Measurements from ENCODE around the gene KANSL2. TPM values are rescaled to one million over a fixed set of nuclear protein-coding genes. Genes with fewer than 3 reads are reported as not detected.
"Not testable (repeated sequence)": the region's sequence is repeated elsewhere in the genome, so short reads cannot be mapped to it uniquely, and the experiment has no call there.

The KANSL2 gene
- total RNA-seq, 1 experiment from 2014 or later = 56.6 TPM

- no CpG with 5 or more reads among the region's 2 CpGs for WGBS (ENCODE audit: extremely low coverage, insufficient read length, low lambda C conversion rate)
- H3K27me3 Mint-ChIP-seq (ENCODE audit: low read depth); H3K14ac ChIP-seq (ENCODE audit: insufficient read depth, low read length): not testable (repeated sequence)
Observed at GRCh38 chr12:48720171-48720570, 38.1 kb upstream of the KANSL2 start.

GRCh38 chr12:48719002-48719401, 37.0 kb upstream of the KANSL2 start:
- H2BK15ac ChIP-seq (ENCODE audit: low read depth, low read length); H3K27ac ChIP-seq (ENCODE audit: insufficient read length, low read depth, low read length); H4K91ac ChIP-seq (ENCODE audit: insufficient read length, low read depth, low read length); H3K23me2 ChIP-seq (ENCODE audit: insufficient read length, low read depth, low read length, poor library complexity, severe bottlenecking); H4K5ac ChIP-seq (ENCODE audit: insufficient read length, low read depth, low read length); H3K4me1 ChIP-seq (ENCODE audit: insufficient read depth, low read length); H3T11ph ChIP-seq (ENCODE audit: low read length); H3K14ac ChIP-seq (ENCODE audit: insufficient read depth, low read length); H3K56ac ChIP-seq (ENCODE audit: insufficient read length, low read depth, low read length); DNase-seq; H2BK20ac ChIP-seq (ENCODE audit: low read depth, low read length, poor library complexity, severe bottlenecking); H3K27me3 Mint-ChIP-seq (ENCODE audit: low read depth); H2AK5ac ChIP-seq (ENCODE audit: insufficient read length, low read length); H3K4ac ChIP-seq (ENCODE audit: low read depth, low read length); H3K79me1 ChIP-seq (ENCODE audit: insufficient read depth, low read depth, low read length, poor library complexity, severe bottlenecking); H4K20me1 ChIP-seq (ENCODE audit: control insufficient read depth, insufficient read depth, insufficient read length); H4K8ac ChIP-seq (replicated peaks; ENCODE audit: insufficient read length, low read depth, low read length); H2BK12ac ChIP-seq (ENCODE audit: insufficient read length, low read depth, low read length); H2BK5ac ChIP-seq (ENCODE audit: insufficient read length, low read length); H3K9me3 ChIP-seq (ENCODE audit: control insufficient read depth, low read depth, low read length); H2AFZ ChIP-seq (ENCODE audit: low read length); H3K23ac ChIP-seq (ENCODE audit: insufficient read length, low read depth, low read length); H3K27me3 ChIP-seq (ENCODE audit: insufficient read depth, low read length); H3K4me2 ChIP-seq (ENCODE audit: insufficient read depth, insufficient read length, low read length); H3K27ac Mint-ChIP-seq; H3K18ac ChIP-seq (ENCODE audit: insufficient read length, low read depth, low read length); H3K9ac ChIP-seq (ENCODE audit: extremely low read depth, insufficient read length, low read length); H2BK120ac ChIP-seq (ENCODE audit: low read depth, low read length, poor library complexity, severe bottlenecking); H3K4me3 Mint-ChIP-seq: not testable (repeated sequence)
- WGBS (ENCODE audit: extremely low coverage, insufficient read length, low lambda C conversion rate) = no CpG with 5 or more reads among the region's 4 CpGs
- H3K79me2 ChIP-seq (ENCODE audit: insufficient read depth, low read length) = peaks cover 12% of the 10 kb centered on the region; the same call in 1 of the 2 replicates
- Mint-ChIP-seq H3K36me3 (ENCODE audit: insufficient read depth in 1 of 3, low read depth in 3 of 3) (peaks cover 22 to 29% (median 28%) of the 10 kb centered on the region in 3 experiments), H3K4me1 (peaks cover 9 to 11% of the 10 kb centered on the region in 2 experiments), H3K9me3 (peaks cover 25% of the 10 kb centered on the region in 2 experiments)

More at GRCh38 chr12:48720171-48720570, 38.1 kb upstream of the KANSL2 start:
- not testable (repeated sequence) for H3K4me2 ChIP-seq (ENCODE audit: insufficient read depth, insufficient read length, low read length); H3K4me1 Mint-ChIP-seq; H3K4me3 Mint-ChIP-seq; H3K9ac ChIP-seq (ENCODE audit: extremely low read depth, insufficient read length, low read length); H2BK5ac ChIP-seq (ENCODE audit: insufficient read length, low read length); H2AFZ ChIP-seq (ENCODE audit: low read length); H3K9me3 ChIP-seq (ENCODE audit: control insufficient read depth, low read depth, low read length); H4K5ac ChIP-seq (ENCODE audit: insufficient read length, low read depth, low read length); H4K8ac ChIP-seq (replicated peaks; ENCODE audit: insufficient read length, low read depth, low read length); H2AK5ac ChIP-seq (ENCODE audit: insufficient read length, low read length); H3K4ac ChIP-seq (ENCODE audit: low read depth, low read length); H3K27ac ChIP-seq (ENCODE audit: insufficient read length, low read depth, low read length); H3K27me3 ChIP-seq (ENCODE audit: insufficient read depth, low read length); H4K91ac ChIP-seq (ENCODE audit: insufficient read length, low read depth, low read length); DNase-seq; H2BK15ac ChIP-seq (ENCODE audit: low read depth, low read length); H3T11ph ChIP-seq (ENCODE audit: low read length); H3K23ac ChIP-seq (ENCODE audit: insufficient read length, low read depth, low read length); H4K20me1 ChIP-seq (ENCODE audit: control insufficient read depth, insufficient read depth, insufficient read length); H3K79me1 ChIP-seq (ENCODE audit: insufficient read depth, low read depth, low read length, poor library complexity, severe bottlenecking); H2BK20ac ChIP-seq (ENCODE audit: low read depth, low read length, poor library complexity, severe bottlenecking); H2BK12ac ChIP-seq (ENCODE audit: insufficient read length, low read depth, low read length); H3K23me2 ChIP-seq (ENCODE audit: insufficient read length, low read depth, low read length, poor library complexity, severe bottlenecking); H3K56ac ChIP-seq (ENCODE audit: insufficient read length, low read depth, low read length); H3K4me1 ChIP-seq (ENCODE audit: insufficient read depth, low read length); H2BK120ac ChIP-seq (ENCODE audit: low read depth, low read length, poor library complexity, severe bottlenecking); H3K27ac Mint-ChIP-seq; H3K79me2 ChIP-seq (ENCODE audit: insufficient read depth, low read length); H3K18ac ChIP-seq (ENCODE audit: insufficient read length, low read depth, low read length)
- Mint-ChIP-seq H3K36me3 (ENCODE audit: insufficient read depth in 1 of 3, low read depth in 3 of 3) (peaks cover 15 to 18% (median 16%) of the 10 kb centered on the region in 3 experiments), H3K9me3 (peaks cover 25% of the 10 kb centered on the region in 2 experiments)

All from H9 (cell line).